H54 (cell line): ENCODE measurements around the gene APBB2.

ENCODE experiments used
- DNase-seq: peaks from one replicate; pipeline ENCODE4 v3.0.0; 2011; ENCODE audit warnings: low spot score, mixed read lengths; ENCODE audit not compliant: insufficient read length
- FAIRE-seq: peaks from 3 replicates; lab custom pipeline; 2011; peaks lifted over from hg19 to GRCh38; lab: Jason Lieb, UNC
- POLR2A ChIP-seq: IDR thresholded peaks from 2 replicates; pipeline ENCODE4 v1.6.1; 2011; ENCODE audit warnings: low read depth, mild to moderate bottlenecking, low read length

Gene APBB2

DNA sequence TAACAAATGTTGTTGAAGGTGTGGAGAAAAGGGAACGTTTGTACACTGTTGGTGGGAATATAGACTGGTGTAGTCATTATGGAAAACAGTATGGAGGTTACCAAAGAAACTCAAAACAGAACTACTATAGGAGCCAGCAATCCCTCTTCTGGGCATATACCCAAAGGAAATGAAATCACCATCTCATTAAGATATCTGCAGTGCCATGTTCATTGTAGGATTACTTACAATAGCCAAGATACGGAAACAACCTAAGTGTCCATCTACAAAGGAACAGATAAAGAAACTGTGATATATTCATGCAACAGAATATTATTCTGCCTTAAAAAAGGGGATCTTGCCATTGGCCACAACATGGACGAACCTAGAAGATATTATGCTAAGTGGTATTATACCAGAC, 22.2 kb downstream of the APBB2 start:
- TF ChIP-seq POLR2A: no peak
- DNase-seq: no peak
- FAIRE-seq: no peak

DNA sequence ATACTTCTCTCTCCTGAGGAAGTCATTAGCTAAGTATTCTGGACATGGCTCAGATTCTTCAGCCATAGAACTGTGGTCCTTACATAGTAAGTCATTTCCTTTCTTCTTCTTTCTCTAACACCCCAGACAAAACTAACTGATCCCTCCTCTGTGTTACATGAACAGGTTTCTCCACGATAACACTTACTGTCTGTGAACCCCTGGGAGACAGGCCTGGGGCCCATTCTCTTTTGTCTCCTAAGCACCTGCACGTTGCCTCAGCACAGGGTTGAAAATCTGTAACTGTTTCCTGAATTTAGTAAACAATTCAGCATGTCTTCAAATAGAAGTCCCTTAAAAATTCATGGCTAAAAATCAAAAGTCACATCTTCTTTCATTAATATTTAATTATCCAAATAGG, 24.7 kb downstream of the APBB2 start:
- no peak for DNase-seq
- FAIRE-seq: no peak
- no peak for TF ChIP-seq POLR2A

GRCh38 chr4:41189076-41189475, 25.3 kb downstream of the APBB2 start:
- DNase-seq: no peak
- TF ChIP-seq POLR2A: no peak
- no peak for FAIRE-seq

GRCh38 chr4:41185614-41186592, 28.4 kb downstream of the APBB2 start:
- no peak for TF ChIP-seq POLR2A
- FAIRE-seq: no peak

GRCh38 chr4:41184009-41184408, 30.3 kb downstream of the APBB2 start:
- no peak for TF ChIP-seq POLR2A
- DNase-seq (no peak), FAIRE-seq (no peak)

More at GRCh38 chr4:41185614-41186592, 28.4 kb downstream of the APBB2 start:
- no peak for DNase-seq

GRCh38 chr4:41183021-41183553, 31.3 kb downstream of the APBB2 start:
- no peak for TF ChIP-seq POLR2A
- FAIRE-seq (no peak), DNase-seq (no peak)

- no peak for DNase-seq
- TF ChIP-seq POLR2A: no peak
- FAIRE-seq: no peak
Measured at GRCh38 chr4:41181037-41181436, 33.3 kb downstream of the APBB2 start.

DNA sequence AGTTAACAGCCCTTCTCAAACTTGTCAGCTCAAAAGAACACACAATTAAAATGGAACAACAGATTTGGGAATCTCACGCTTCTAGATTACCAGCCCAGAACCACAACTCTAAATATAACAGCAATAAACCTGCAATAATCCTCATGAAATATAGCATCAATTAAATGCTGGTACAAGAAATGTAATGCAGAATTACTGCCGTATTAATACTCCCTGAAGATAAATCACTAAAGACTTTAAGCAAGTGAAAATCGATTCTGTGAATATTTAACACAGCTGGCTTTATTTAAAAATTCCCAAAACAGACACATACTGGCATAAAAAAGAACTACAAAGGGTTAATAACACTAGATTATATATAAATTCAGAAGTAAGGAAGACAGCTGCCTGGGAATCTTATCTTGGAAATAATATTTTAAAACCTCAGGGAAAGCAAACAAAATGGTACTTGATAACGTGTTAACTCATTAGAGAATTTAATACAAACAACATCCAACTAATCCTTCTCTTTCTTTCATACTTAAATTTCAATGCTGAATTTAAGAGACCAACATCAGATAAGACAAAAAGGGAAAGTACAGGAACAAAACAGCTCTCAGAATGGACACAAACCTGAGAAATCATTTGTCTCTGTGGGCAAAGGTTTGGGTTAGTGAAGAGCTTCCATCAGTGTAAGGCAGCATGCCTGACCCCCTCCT, 34.7 kb downstream of the APBB2 start:
- TF ChIP-seq POLR2A: no peak
- DNase-seq: no peak
- FAIRE-seq: no peak

DNA sequence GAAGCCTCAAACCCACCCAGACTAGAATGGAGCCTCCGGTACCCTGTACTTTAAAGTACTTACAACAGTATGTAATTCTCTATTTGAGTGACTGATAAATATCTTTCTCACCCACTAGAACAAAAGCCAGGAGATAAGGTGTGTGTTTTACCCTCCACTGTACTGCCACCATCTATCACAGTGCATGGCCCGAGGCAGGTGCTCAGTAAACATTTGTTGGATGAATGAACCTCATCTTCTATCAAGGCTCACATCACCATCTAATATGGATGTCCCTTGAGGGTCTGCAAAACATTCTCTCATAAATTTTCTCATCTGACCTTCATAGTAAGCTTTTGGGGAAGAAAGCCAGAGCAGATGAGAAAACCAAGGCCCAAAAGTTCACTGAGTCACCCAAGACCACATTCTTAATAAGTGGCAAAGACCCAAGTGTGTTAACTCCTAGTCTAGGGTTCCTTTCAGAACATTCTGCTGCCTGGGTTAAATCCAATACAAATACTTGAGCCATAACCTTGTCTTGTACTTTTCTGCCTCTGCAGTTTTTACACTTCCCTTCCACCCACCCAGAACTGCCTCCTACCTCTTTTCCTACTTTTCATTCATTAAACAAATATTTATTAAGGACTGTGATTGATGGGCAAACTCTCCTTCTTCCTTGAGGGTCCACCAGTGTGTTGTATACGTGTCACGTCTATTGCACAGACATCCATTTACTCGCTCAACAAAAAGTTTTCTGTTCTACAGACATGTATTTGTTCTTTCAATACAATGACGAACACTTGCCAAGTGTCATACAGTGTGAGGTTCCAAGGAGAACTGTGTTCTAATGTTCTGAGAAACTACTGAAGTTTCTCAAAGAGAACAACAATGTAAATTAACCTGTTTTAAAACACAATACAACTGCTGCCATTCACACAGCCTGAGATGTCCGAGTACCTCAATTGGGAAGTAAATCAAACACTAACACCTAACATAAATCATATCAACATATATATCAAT, 35.7 kb downstream of the APBB2 start:
- DNase-seq: no peak
- peak; percentile 58 for FAIRE-seq
- no peak for TF ChIP-seq POLR2A

- FAIRE-seq: peak; percentile 11
- TF ChIP-seq POLR2A: no peak
Measured at GRCh38 chr4:41177016-41177415, 37.3 kb downstream of the APBB2 start.

GRCh38 chr4:41176340-41176739, 38.0 kb downstream of the APBB2 start:
- FAIRE-seq (no peak), DNase-seq (no peak)
- TF ChIP-seq POLR2A: no peak

More at GRCh38 chr4:41177016-41177415, 37.3 kb downstream of the APBB2 start:
- peak; percentile 7 for DNase-seq

- no peak for DNase-seq
- FAIRE-seq: no peak
- TF ChIP-seq POLR2A: no peak
Measured at GRCh38 chr4:41175794-41176193, 38.5 kb downstream of the APBB2 start.

DNA sequence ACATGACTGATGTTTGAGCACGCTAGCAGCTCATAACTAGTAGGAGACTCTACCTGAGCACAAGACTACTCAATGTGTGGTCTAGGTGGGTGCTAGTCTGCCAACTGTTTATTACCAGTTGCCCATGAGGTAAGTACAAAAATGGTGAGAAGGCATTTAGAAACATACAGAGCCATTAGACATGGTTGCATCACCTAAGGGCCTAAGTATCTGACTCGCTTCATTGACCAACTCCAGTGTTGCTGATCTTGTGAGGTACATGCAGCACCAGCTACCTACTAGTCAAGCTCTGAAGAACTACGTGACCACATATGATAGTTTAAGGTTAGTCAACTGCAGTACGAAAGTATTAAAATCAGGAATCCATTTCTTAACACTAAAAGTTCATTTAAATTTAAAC, 39.9 kb downstream of the APBB2 start:
- TF ChIP-seq POLR2A: no peak
- DNase-seq (no peak), FAIRE-seq (no peak)
